Lung (tissue), 12 donors: ENCODE measurements around the gene LGI4. TPM values are rescaled to one million over a fixed set of nuclear protein-coding genes. Genes with fewer than 3 reads are reported as not detected.

ENCODE experiments used
- ATAC-seq: fragments of 200-7000 bp; cut with Tn5 transposase; one replicate; pipeline ENCODE4 v1.9.1; 2020; ENCODE audit warnings: moderate number of reproducible peaks; ENCODE audit not compliant: insufficient read depth, low FRiP score
- DNase-seq, 3 donors: peaks; one replicate each; pipeline ENCODE4 v3.0.0-alpha.2; 2013 to 2017
- H3K27ac ChIP-seq, 2 donors: one replicate each; pipeline ENCODE4 v1.5.1; 2013; ENCODE audit warnings: mild to moderate bottlenecking in 2 of 2, moderate library complexity in 2 of 2, control low read depth in 1 of 2, inconsistent platforms in 1 of 2, low read depth in 1 of 2, low read length in 1 of 2
- H3K27me3 ChIP-seq, 3 donors: one replicate each; pipeline ENCODE4 v1.5.1; 2013; ENCODE audit warnings: low read length in 2 of 3; ENCODE audit not compliant: control insufficient read depth in 3 of 3, insufficient read depth in 3 of 3
- H3K36me3 ChIP-seq, 4 donors: one replicate each; pipeline ENCODE4 v1.5.1; 2013; ENCODE audit warnings: low read length in 4 of 4, mild to moderate bottlenecking in 1 of 4, moderate library complexity in 1 of 4; ENCODE audit not compliant: control insufficient read depth in 4 of 4, insufficient read depth in 4 of 4
- H3K4me1 ChIP-seq, 5 donors: one replicate each; pipeline ENCODE4 v1.5.1; 2013; ENCODE audit warnings: low read length in 5 of 5, mild to moderate bottlenecking in 2 of 5, moderate library complexity in 1 of 5; ENCODE audit not compliant: control insufficient read depth in 5 of 5, insufficient read depth in 5 of 5
- H3K4me3 ChIP-seq: one replicate; pipeline ENCODE4 v1.5.1; 2013; ENCODE audit warnings: mild to moderate bottlenecking, control low read depth, moderate library complexity
- H3K9ac ChIP-seq, 2 donors: one replicate each; pipeline ENCODE4 v1.5.1; 2013; ENCODE audit warnings: low read length in 2 of 2, control low read depth in 1 of 2; ENCODE audit not compliant: insufficient read depth in 1 of 2
- H3K9me3 ChIP-seq, 4 donors: one replicate each; pipeline ENCODE4 v1.5.1; 2013; ENCODE audit warnings: low read length in 3 of 4, mild to moderate bottlenecking in 1 of 4, moderate library complexity in 1 of 4; ENCODE audit not compliant: control insufficient read depth in 4 of 4, insufficient read depth in 3 of 4
- CTCF ChIP-seq: IDR thresholded peaks from 2 replicates; pipeline ENCODE4 v1.5.1; 2012; ENCODE audit warnings: mild to moderate bottlenecking; ENCODE audit errors: control extremely low read depth, extremely low read depth
- WGBS, 2 donors: extraction: QIAGEN DNeasy Blood & Tissue Kit; methylation state at CpG; one replicate each; pipeline ENCODE4 v1.1.7; 2013; 5-methylcytosine and 5-hydroxymethylcytosine counted together
- polyA plus RNA-seq, 2 donors: library from polyadenylated mRNA; stranded (reverse); fragments of 200-250 nt; gene quantifications; one replicate each; pipeline ENCODE4 v1.2.1, GENCODE V29; 2013
- total RNA-seq, 2 donors: library from RNA; depleted of rRNA in 1 of 2; stranded (reverse); fragments of >200 nt in 1 of 2; gene quantifications; one replicate each; pipeline ENCODE4 v1.2.1, GENCODE V29; 2014 to 2021
- donor health status: control.
- donor health status: control.
- donor health status: Bipolar disorder and iron deficiency.
- donor health status: healthy.
- donor health status: DM: yes; HTN: yes; CAD: no.

Gene LGI4
- total and polyA plus RNA-seq, 4 donors = 1.6 to 11.2 (median 4.1) TPM

DNA sequence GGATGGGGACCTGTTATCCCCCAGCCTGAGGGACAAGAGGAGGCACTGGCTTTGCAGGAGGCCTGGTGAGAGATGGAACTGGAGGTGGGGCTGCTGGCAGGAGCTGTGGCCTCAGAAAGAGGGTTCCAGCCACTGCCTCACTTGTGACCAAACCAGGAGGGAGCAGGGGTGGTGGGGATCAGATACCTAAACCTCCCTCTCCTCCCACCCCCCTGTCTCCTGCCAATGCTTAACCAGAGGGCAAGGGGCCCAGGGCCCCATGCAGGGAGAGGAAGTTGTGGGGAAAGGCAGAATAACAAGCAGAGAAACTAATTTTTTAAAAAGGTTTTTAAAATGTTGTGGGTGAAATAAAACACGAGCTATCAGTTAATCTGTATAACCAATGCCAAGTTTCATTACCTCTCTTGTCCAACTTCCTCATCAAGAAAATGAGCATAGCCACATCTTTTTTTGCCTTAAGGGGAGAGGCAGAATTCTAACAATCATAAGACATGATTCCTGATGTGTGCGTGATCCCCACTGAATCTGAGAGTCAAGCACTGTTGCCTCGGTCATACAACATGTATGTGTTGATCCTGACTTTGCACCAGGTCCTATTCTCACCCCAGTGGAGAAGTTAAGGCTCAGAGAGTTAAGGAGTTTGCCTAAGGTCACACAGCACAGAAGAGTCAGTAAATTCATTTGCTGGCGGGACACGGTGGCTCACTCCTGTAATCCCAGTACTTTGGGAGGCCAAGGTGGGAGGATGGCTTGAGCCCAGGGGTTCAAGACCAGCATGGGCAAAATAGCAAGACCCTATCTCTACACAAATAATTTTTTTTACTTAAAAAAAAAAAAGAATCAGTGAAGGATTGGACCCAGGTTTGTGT is 32.6 kb upstream of the LGI4 start:
- H3K4me3 ChIP-seq = no peak overlapping the region
- H3K27me3 ChIP-seq = no peaks in the 10 kb centered on the region
- DNase-seq (no peak), ATAC-seq (no peak)
- no peak for TF ChIP-seq CTCF
- H3K9me3 ChIP-seq = peaks cover 0 to 24% (median 12%) of the 10 kb centered on the region in 4 donors
- H3K4me1 ChIP-seq = no peaks in the 10 kb centered on the region
- 58 to 72% methylated on average over 5 of the region's 5 CpGs for WGBS, 2 donors
- H3K27ac ChIP-seq = no peak overlapping the region
- H3K36me3 ChIP-seq = peaks cover 0 to 38% (median 6%) of the 10 kb centered on the region in 4 donors
- no peak overlapping the region for H3K9ac ChIP-seq

DNA sequence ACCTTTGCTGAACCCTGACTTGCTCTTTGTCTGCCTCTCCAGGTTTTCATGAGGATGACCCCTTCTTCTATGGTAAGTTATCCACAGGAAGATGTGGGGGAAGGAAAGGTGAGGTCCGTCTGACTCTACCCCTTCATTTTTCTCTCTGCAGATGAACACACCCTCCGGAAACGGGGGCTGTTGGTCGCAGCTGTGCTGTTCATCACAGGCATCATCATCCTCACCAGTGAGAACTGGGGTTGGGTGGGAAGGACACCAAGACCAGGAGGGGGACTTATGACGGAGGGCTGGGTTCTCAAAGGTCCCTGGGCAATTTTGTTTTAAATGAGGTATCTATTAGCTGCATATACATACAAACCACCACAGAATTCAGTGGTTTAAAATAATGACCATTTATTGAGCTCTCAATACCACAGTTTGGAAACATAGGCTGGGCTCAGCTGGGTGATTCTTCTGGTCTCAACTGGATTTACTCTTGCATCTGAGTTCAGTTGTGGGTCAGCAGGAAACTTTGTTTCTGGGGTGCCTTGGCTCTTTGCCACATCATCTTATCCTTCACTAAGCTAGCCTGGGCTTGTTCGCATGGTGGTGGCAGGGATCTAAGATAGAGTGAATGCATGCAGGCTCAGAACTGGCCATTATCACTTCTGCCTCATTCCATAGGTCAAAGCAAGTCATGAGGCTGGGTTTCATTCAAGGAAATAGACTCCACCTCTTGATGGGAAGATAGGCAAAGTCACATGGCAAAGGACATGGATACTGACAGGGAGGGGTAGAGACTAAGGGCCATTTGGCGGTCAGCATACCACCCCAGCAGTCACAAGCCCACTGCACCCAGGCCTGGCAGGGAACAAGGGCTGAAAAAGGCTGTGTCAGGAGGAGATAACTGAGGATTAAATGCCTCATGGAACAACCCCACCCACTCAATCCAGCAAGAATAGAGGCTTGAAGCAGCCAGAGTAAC is 31.5 kb upstream of the LGI4 start:
- DNase-seq = no peak
- TF ChIP-seq CTCF = no peak
- Histone ChIP-seq H3K9ac (no peak overlapping the region), H3K27ac (no peak overlapping the region), H3K9me3 (peaks cover 0 to 31% (median 12%) of the 10 kb centered on the region in 4 donors), H3K4me1 (no peaks in the 10 kb centered on the region), H3K36me3 (peaks cover 0 to 48% (median 6%) of the 10 kb centered on the region in 4 donors), H3K27me3 (no peaks in the 10 kb centered on the region), H3K4me3 (no peak overlapping the region)
- 97 to 98% methylated on average over 7 of the region's 7 CpGs for WGBS, 2 donors
- no peak for ATAC-seq

DNA sequence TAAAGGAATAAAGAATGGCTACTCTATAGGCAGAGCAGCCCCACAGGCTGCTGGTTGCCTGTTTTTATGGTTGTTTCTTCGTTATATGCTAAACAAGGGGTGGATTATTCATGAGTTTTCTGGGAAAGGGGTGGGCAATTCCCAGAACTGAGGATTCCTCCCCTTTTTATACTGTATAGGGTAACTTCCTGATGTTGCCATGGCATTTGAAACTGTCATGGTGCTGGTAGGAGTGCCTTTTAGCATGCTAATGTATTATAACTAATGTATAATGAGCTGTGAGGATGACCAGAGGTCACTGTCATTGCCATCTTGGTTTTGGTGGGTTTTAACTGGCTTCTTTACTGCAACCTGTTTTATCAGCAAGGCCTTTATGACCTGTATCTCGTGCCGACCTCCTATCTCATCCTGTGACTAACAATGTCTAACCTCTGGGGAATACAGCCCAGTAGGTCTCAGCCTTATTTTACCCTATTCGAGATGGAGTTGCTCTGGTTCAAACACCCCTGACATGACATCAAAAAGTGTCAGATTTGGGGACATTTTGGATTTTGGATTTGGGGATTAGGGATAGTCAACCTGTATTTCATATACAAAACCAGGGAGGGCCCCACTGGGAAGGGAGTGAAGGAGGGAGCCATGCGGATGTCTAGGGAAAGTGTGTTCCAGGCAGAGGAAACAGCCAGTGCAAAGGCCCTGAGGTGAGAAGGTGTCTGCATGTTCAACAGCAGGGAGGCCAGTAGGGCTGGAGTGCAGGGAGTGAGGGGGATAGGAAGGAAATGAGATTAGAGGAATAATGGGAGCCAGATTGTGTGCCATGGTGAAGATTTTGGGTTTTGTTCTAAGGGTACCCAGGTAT is 30.6 kb upstream of the LGI4 start:
- no peak overlapping the region for H3K27ac ChIP-seq
- no peak for ATAC-seq
- no peak for TF ChIP-seq CTCF
- H3K36me3 ChIP-seq = peaks cover 0 to 51% (median 6%) of the 10 kb centered on the region in 4 donors
- H3K9me3 ChIP-seq = peaks cover 0 to 31% (median 12%) of the 10 kb centered on the region in 4 donors
- H3K27me3 ChIP-seq = no peaks in the 10 kb centered on the region
- WGBS, 2 donors = 77% methylated on average over 5 of the region's 5 CpGs
- no peak overlapping the region for H3K9ac ChIP-seq
- DNase-seq = no peak
- no peaks in the 10 kb centered on the region for H3K4me1 ChIP-seq
- H3K4me3 ChIP-seq = no peak overlapping the region
